Ovary (tissue), 3 donors: ENCODE measurements around the gene RPL15.
A peak's percentile ranks its signal among the peaks of the same experiment; 100 is the strongest.

Experiments used
- CTCF ChIP-seq, 3 donors: fragments of 450-650 bp in 2 of 3; fragments of 200-600 bp in 1 of 3; IDR thresholded peaks; one replicate each; pipeline versions ENCODE4 v1.5.1 to v1.8.0; 2016 to 2022; ENCODE audit warnings: antibody characterized with exemption in 3 of 3, mild to moderate bottlenecking in 1 of 3
- EP300 ChIP-seq: sonication (generic); formaldehyde crosslinking; IDR thresholded peaks from one replicate; pipeline ENCODE4 v1.6.1; 2017; ENCODE audit warnings: antibody characterized with exemption
- POLR2A ChIP-seq: fragments of 450-650 bp; IDR thresholded peaks from one replicate; pipeline ENCODE4 v1.6.1; 2017; ENCODE audit warnings: antibody characterized with exemption, mild to moderate bottlenecking, moderate library complexity
- donor health status: DM: no; HTN: no; CAD: no.

GRCh38 chr3:23944861-23945662 lies 28.1 kb downstream of the RPL15 start, which contains the start of gene NR1D2:
- TF ChIP-seq POLR2A, result peak; percentile 87
- peak in 1 of 3 donors; percentile 37 for TF ChIP-seq CTCF (IDR thresholded peaks at IDR 0.05)
- TF ChIP-seq EP300, result no peak
